NCI-H82 treated with DMSO at 0.1 percent for 48 hours (cell line): ENCODE data around the gene AR.

ENCODE experiments used
- DNase-seq: peaks from one replicate; lab custom pipeline; 2025; ENCODE audit not compliant: unreplicated experiment; lab: John Stamatoyannopoulos, UW

The AR gene

GRCh38 chrX:67564475-67564874 lies 20.7 kb downstream of the AR start:
- DNase-seq, result no peak

GRCh38 chrX:67568769-67569168 lies 24.9 kb downstream of the AR start:
- no peak for DNase-seq

GRCh38 chrX:67570839-67571238 lies 27.0 kb downstream of the AR start:
- DNase-seq, result no peak

GRCh38 chrX:67574696-67575095 lies 30.9 kb downstream of the AR start:
- no peak for DNase-seq

GRCh38 chrX:67582436-67582835 lies 38.6 kb downstream of the AR start:
- no peak for DNase-seq

GRCh38 chrX:67583171-67583570 lies 39.4 kb downstream of the AR start:
- no peak for DNase-seq

- DNase-seq, result no peak
These were observed 41.6 kb downstream of the AR start for GRCh38 chrX:67585401-67585800.

GRCh38 chrX:67587946-67588624 lies 44.3 kb downstream of the AR start:
- DNase-seq, result no peak

GRCh38 chrX:67596839-67597790 lies 53.3 kb downstream of the AR start:
- no peak for DNase-seq

- no peak for DNase-seq
These were observed 55.7 kb downstream of the AR start for GRCh38 chrX:67599532-67599931.

- no peak for DNase-seq
These were observed 58.0 kb downstream of the AR start for GRCh38 chrX:67601771-67602170.

- no peak for DNase-seq
These were observed 61.3 kb downstream of the AR start for GRCh38 chrX:67604979-67605703.

GRCh38 chrX:67607466-67607865 lies 63.6 kb downstream of the AR start:
- no peak for DNase-seq

GRCh38 chrX:67610282-67610681 lies 66.5 kb downstream of the AR start:
- no peak for DNase-seq

GRCh38 chrX:67612231-67612630 lies 68.4 kb downstream of the AR start:
- no peak for DNase-seq

- DNase-seq, result no peak
These were observed 69.5 kb downstream of the AR start for GRCh38 chrX:67613366-67613765.

GRCh38 chrX:67613996-67614395 lies 70.2 kb downstream of the AR start:
- DNase-seq, result no peak

- no peak for DNase-seq
These were observed 70.6 kb downstream of the AR start for GRCh38 chrX:67614423-67614822.

GRCh38 chrX:67619253-67619652 lies 75.4 kb downstream of the AR start:
- DNase-seq, result no peak

- DNase-seq, result no peak
These were observed 78.3 kb downstream of the AR start for GRCh38 chrX:67622053-67622585.

GRCh38 chrX:67624325-67624724 lies 80.5 kb downstream of the AR start:
- no peak for DNase-seq
